ENCODE measurements around the gene SLC9A7.

Gene SLC9A7

DNA sequence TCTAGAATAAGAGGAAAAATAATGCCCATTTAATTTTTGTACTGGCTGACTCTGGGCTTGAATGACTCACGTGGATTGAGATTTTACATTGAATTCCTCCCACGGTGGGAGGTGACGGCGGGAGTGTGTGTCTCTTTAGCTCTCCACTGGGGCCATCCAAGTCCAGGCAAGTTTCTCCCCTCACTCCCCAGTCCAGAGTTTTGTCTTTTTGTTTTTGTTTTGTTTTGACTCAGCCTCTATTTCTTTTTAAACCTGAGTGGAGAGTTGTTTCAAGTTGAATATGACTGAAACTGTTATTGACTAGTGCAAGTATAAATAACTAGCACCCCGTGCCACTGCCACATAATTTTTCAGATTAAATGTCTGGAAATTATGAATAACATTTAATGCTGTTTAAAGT lies 171.8 kb downstream of the SLC9A7 start:
- no peak for DNase-seq
- H4K8ac ChIP-seq (ENCODE audit: low read depth, low read length), result no peak overlapping the region
- WGBS (ENCODE audit: extremely low coverage, insufficient coverage, insufficient read length), result no CpG with 5 or more reads among the region's 5 CpGs
- no peak overlapping the region for H3K23ac ChIP-seq (ENCODE audit: low read length)
- H2AFZ ChIP-seq (ENCODE audit: insufficient read depth, low read length, poor library complexity), result no peak overlapping the region
- no peak overlapping the region for H2BK120ac ChIP-seq (ENCODE audit: insufficient read depth, low read length, poor library complexity)
- no peaks in the 10 kb centered on the region for H3K9me3 ChIP-seq (ENCODE audit: insufficient read depth, low read depth, low read length)
- no peak overlapping the region for H4K12ac ChIP-seq (ENCODE audit: low read depth, low read length)
- H3K4ac ChIP-seq (ENCODE audit: low read depth, low read length), result no peak overlapping the region
- H3K9ac ChIP-seq (ENCODE audit: low read length), result no peak overlapping the region
- no peaks in the 10 kb centered on the region for H3K27me3 ChIP-seq (ENCODE audit: insufficient read depth, low read length)
- H3K36me3 ChIP-seq (ENCODE audit: control insufficient read depth in 1 of 2, insufficient read depth in 2 of 2, low read length in 2 of 2), result no peaks in the 10 kb centered on the region
- H2BK5ac ChIP-seq (ENCODE audit: low read depth, low read length, poor library complexity), result no peak overlapping the region
- peaks cover 0 to 3% of the 10 kb centered on the region in 2 experiments for H3K4me1 ChIP-seq (ENCODE audit: control insufficient read depth in 1 of 2, insufficient read depth in 2 of 2, low read length in 2 of 2)
- no peak overlapping the region for H2AK5ac ChIP-seq (ENCODE audit: low read length)
- H3K79me2 ChIP-seq (ENCODE audit: control insufficient read depth, insufficient read depth, low read length, poor library complexity), result no peaks in the 10 kb centered on the region
- no peak overlapping the region for H3K4me2 ChIP-seq (ENCODE audit: low read length)
- H3K14ac ChIP-seq (ENCODE audit: low read length), result no peak overlapping the region
- no peak overlapping the region for H3K27ac ChIP-seq (ENCODE audit: low read depth, low read length)
- H3K79me1 ChIP-seq (ENCODE audit: low read length), result no peaks in the 10 kb centered on the region
- H2BK12ac ChIP-seq (ENCODE audit: low read length), result no peak overlapping the region
- H4K91ac ChIP-seq (ENCODE audit: low read depth, low read length), result no peak overlapping the region
- H3K18ac ChIP-seq (ENCODE audit: low read length), result no peak overlapping the region
- no peak overlapping the region for H3K4me3 ChIP-seq (ENCODE audit: low read depth, low read length)

DNA sequence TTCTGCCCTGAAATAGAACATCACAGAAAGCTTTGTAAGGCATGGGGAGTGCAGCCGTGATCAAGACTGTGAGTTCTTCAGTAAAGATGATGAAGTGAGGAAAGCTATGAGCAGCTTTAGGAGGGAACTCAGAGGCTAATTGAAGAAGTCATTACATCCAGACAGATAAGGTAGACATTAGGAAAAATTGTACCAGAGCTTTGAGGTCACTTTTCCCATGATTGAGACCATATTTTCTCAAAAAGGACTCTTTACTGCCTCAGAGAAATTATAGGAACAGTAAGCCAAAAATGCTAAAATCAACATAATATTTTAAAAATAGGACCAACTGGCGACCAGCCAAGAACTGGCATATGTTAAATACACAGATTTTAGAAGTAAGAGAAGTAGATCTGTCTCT lies 174.2 kb downstream of the SLC9A7 start:
- no peak overlapping the region for H2AK5ac ChIP-seq (ENCODE audit: low read length)
- no CpG with 5 or more reads among the region's 2 CpGs for WGBS (ENCODE audit: extremely low coverage, insufficient coverage, insufficient read length)
- H2BK5ac ChIP-seq (ENCODE audit: low read depth, low read length, poor library complexity), result no peak overlapping the region
- H3K23ac ChIP-seq (ENCODE audit: low read length), result no peak overlapping the region
- H4K91ac ChIP-seq (ENCODE audit: low read depth, low read length), result no peak overlapping the region
- no peak overlapping the region for H4K12ac ChIP-seq (ENCODE audit: low read depth, low read length)
- H3K14ac ChIP-seq (ENCODE audit: low read length), result no peak overlapping the region
- H3K4me1 ChIP-seq (ENCODE audit: control insufficient read depth in 1 of 2, insufficient read depth in 2 of 2, low read length in 2 of 2), result peaks cover 0 to 3% of the 10 kb centered on the region in 2 experiments
- no peak overlapping the region for H3K4me3 ChIP-seq (ENCODE audit: low read depth, low read length)
- DNase-seq, result no peak
- H3K79me1 ChIP-seq (ENCODE audit: low read length), result no peaks in the 10 kb centered on the region
- H3K4ac ChIP-seq (ENCODE audit: low read depth, low read length), result no peak overlapping the region
- no peaks in the 10 kb centered on the region for H3K79me2 ChIP-seq (ENCODE audit: control insufficient read depth, insufficient read depth, low read length, poor library complexity)
- H3K4me2 ChIP-seq (ENCODE audit: low read length), result no peak overlapping the region
- H3K36me3 ChIP-seq (ENCODE audit: control insufficient read depth in 1 of 2, insufficient read depth in 2 of 2, low read length in 2 of 2), result no peaks in the 10 kb centered on the region
- H2BK12ac ChIP-seq (ENCODE audit: low read length), result no peak overlapping the region
- no peak overlapping the region for H3K18ac ChIP-seq (ENCODE audit: low read length)
- H4K8ac ChIP-seq (ENCODE audit: low read depth, low read length), result no peak overlapping the region
- no peak overlapping the region for H2BK120ac ChIP-seq (ENCODE audit: insufficient read depth, low read length, poor library complexity)
- H3K27ac ChIP-seq (ENCODE audit: low read depth, low read length), result no peak overlapping the region
- no peak overlapping the region for H2AFZ ChIP-seq (ENCODE audit: insufficient read depth, low read length, poor library complexity)
- H3K9me3 ChIP-seq (ENCODE audit: insufficient read depth, low read depth, low read length), result no peaks in the 10 kb centered on the region
- H3K27me3 ChIP-seq (ENCODE audit: insufficient read depth, low read length), result no peaks in the 10 kb centered on the region
- H3K9ac ChIP-seq (ENCODE audit: low read length), result no peak overlapping the region

DNA sequence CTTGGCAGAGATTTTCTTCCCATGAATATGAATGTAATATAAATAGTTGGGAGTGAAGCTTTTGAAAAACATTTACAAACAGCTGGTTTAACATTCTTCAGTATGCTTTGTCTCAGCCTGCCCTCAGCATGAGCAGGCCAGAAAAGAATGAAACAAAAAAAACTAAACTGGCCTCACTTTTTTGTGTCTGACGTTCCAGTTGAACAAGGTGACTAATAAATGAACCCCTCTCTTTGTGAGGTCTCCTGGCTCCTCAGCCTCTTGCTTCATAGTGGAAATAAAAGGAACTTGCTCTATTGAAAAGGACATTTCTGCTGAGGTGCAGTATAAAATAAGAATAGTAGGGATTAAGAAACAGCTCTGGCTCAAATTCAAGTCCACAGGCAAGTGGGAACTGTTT lies 176.0 kb downstream of the SLC9A7 start:
- WGBS (ENCODE audit: extremely low coverage, insufficient coverage, insufficient read length), result no CpG with 5 or more reads among the region's 1 CpG

DNA sequence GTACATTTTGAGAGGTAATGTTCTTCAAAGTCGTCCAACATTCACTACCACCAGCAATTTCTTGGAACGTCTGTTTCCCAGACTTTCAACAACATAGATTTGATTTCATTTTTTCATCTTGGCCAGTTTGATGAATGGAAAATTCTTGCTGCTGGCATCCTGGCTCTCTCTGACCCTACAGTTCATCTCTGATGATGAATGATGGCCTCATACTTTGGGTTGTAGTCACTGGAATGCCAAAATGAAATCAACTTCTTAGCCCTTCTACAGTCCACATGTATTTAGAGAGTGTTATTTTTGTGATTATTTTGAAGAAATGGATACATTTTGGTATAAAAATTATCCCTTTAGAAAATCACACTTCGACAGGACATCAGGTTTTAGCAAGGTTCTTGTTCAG lies 176.6 kb downstream of the SLC9A7 start:
- no peaks in the 10 kb centered on the region for H3K36me3 ChIP-seq (ENCODE audit: control insufficient read depth in 1 of 2, insufficient read depth in 2 of 2, low read length in 2 of 2)
- H3K9me3 ChIP-seq (ENCODE audit: insufficient read depth, low read depth, low read length), result no peaks in the 10 kb centered on the region
- no peak overlapping the region for H3K4me2 ChIP-seq (ENCODE audit: low read length)
- no peaks in the 10 kb centered on the region for H3K79me1 ChIP-seq (ENCODE audit: low read length)
- H4K12ac ChIP-seq (ENCODE audit: low read depth, low read length), result no peak overlapping the region
- no peak overlapping the region for H2AFZ ChIP-seq (ENCODE audit: insufficient read depth, low read length, poor library complexity)
- H3K4me3 ChIP-seq (ENCODE audit: low read depth, low read length), result no peak overlapping the region
- no peaks in the 10 kb centered on the region for H3K79me2 ChIP-seq (ENCODE audit: control insufficient read depth, insufficient read depth, low read length, poor library complexity)
- H2BK12ac ChIP-seq (ENCODE audit: low read length), result no peak overlapping the region
- H3K9ac ChIP-seq (ENCODE audit: low read length), result no peak overlapping the region
- no peak overlapping the region for H2BK5ac ChIP-seq (ENCODE audit: low read depth, low read length, poor library complexity)
- no peak overlapping the region for H2AK5ac ChIP-seq (ENCODE audit: low read length)
- H3K27ac ChIP-seq (ENCODE audit: low read depth, low read length), result no peak overlapping the region
- no peaks in the 10 kb centered on the region for H3K27me3 ChIP-seq (ENCODE audit: insufficient read depth, low read length)
- no peak overlapping the region for H3K23ac ChIP-seq (ENCODE audit: low read length)
- H3K4ac ChIP-seq (ENCODE audit: low read depth, low read length), result no peak overlapping the region
- H3K18ac ChIP-seq (ENCODE audit: low read length), result no peak overlapping the region
- WGBS (ENCODE audit: extremely low coverage, insufficient coverage, insufficient read length), result no CpG with 5 or more reads among the region's 3 CpGs
- H4K91ac ChIP-seq (ENCODE audit: low read depth, low read length), result no peak overlapping the region
- no peak overlapping the region for H4K8ac ChIP-seq (ENCODE audit: low read depth, low read length)
- no peak overlapping the region for H2BK120ac ChIP-seq (ENCODE audit: insufficient read depth, low read length, poor library complexity)
- H3K14ac ChIP-seq (ENCODE audit: low read length), result no peak overlapping the region
- no peaks in the 10 kb centered on the region for H3K4me1 ChIP-seq (ENCODE audit: control insufficient read depth in 1 of 2, insufficient read depth in 2 of 2, low read length in 2 of 2)
- peak in 1 of 2 donors; percentile 25 for DNase-seq

More for the DNA sequence above, 176.0 kb downstream of the SLC9A7 start:
- Histone ChIP-seq H3K79me1 (ENCODE audit: low read length) (no peaks in the 10 kb centered on the region), H2BK5ac (ENCODE audit: low read depth, low read length, poor library complexity) (no peak overlapping the region), H3K79me2 (ENCODE audit: control insufficient read depth, insufficient read depth, low read length, poor library complexity) (no peaks in the 10 kb centered on the region), H3K27me3 (ENCODE audit: insufficient read depth, low read length) (no peaks in the 10 kb centered on the region), H3K4me1 (ENCODE audit: control insufficient read depth in 1 of 2, insufficient read depth in 2 of 2, low read length in 2 of 2) (peaks cover 0 to under 1% of the 10 kb centered on the region in 2 experiments), H3K14ac (ENCODE audit: low read length) (no peak overlapping the region), H2AFZ (ENCODE audit: insufficient read depth, low read length, poor library complexity) (no peak overlapping the region), H2BK120ac (ENCODE audit: insufficient read depth, low read length, poor library complexity) (no peak overlapping the region), H3K9ac (ENCODE audit: low read length) (no peak overlapping the region), H2AK5ac (ENCODE audit: low read length) (no peak overlapping the region), H3K27ac (ENCODE audit: low read depth, low read length) (no peak overlapping the region), H3K23ac (ENCODE audit: low read length) (no peak overlapping the region), H2BK12ac (ENCODE audit: low read length) (no peak overlapping the region), H3K36me3 (ENCODE audit: control insufficient read depth in 1 of 2, insufficient read depth in 2 of 2, low read length in 2 of 2) (no peaks in the 10 kb centered on the region), H4K8ac (ENCODE audit: low read depth, low read length) (no peak overlapping the region), H3K9me3 (ENCODE audit: insufficient read depth, low read depth, low read length) (no peaks in the 10 kb centered on the region), H3K4ac (ENCODE audit: low read depth, low read length) (no peak overlapping the region), H3K4me3 (ENCODE audit: low read depth, low read length) (no peak overlapping the region), H3K18ac (ENCODE audit: low read length) (no peak overlapping the region), H3K4me2 (ENCODE audit: low read length) (no peak overlapping the region), H4K91ac (ENCODE audit: low read depth, low read length) (no peak overlapping the region), H4K12ac (ENCODE audit: low read depth, low read length) (no peak overlapping the region)
- peak in 1 of 2 donors; percentile 46 for DNase-seq
